HEK293 (cell line): Measurements from ENCODE around the gene PRAF2.

Experiments
- FEZF1 ChIP-seq: fragments of 450-650 bp; formaldehyde crosslinking; IDR thresholded peaks from 2 replicates; pipeline ENCODE4 v1.5.1; 2016; ENCODE audit warnings: missing biosample characterization, missing genetic modification characterization
- HOXD13 ChIP-seq: sonication (generic); formaldehyde crosslinking; IDR thresholded peaks from 2 replicates; pipeline ENCODE4 v1.8.0; 2022; ENCODE audit warnings: missing genetic modification reagents, borderline replicate concordance
- KLF8 ChIP-seq: fragments of 450-650 bp; formaldehyde crosslinking; IDR thresholded peaks from 2 replicates; pipeline ENCODE4 v1.5.1; 2016; ENCODE audit warnings: missing biosample characterization, missing genetic modification characterization
- KLF9 ChIP-seq: fragments of 450-650 bp; formaldehyde crosslinking; IDR thresholded peaks from 2 replicates; pipeline ENCODE4 v1.5.1; 2016; ENCODE audit warnings: missing biosample characterization, missing genetic modification characterization, low read depth
- MYNN ChIP-seq: fragments of 450-650 bp; formaldehyde crosslinking; IDR thresholded peaks from 2 replicates; pipeline ENCODE4 v1.5.1; 2016; ENCODE audit warnings: missing biosample characterization, missing genetic modification characterization, borderline replicate concordance
- PRDM1 ChIP-seq: fragments of 450-650 bp; formaldehyde crosslinking; IDR thresholded peaks from 2 replicates; pipeline ENCODE4; 2016; ENCODE audit warnings: missing biosample characterization, missing genetic modification characterization
- SCRT1 ChIP-seq: fragments of 450-650 bp; formaldehyde crosslinking; IDR thresholded peaks from 2 replicates; pipeline ENCODE4 v1.5.1; 2016; ENCODE audit warnings: missing biosample characterization, missing genetic modification characterization, borderline replicate concordance
- TRIM28 ChIP-seq: IDR thresholded peaks from 2 replicates; pipeline ENCODE4 v1.6.1; 2011; ENCODE audit warnings: low read length, control low read depth, borderline replicate concordance
- ZEB2 ChIP-seq: fragments of 450-650 bp; formaldehyde crosslinking; IDR thresholded peaks from 2 replicates; pipeline ENCODE4 v1.5.1; 2016; ENCODE audit warnings: missing biosample characterization, missing genetic modification characterization
- ZFP41 ChIP-seq: fragments of 450-650 bp; formaldehyde crosslinking; IDR thresholded peaks from 2 replicates; pipeline ENCODE4 v1.5.1; 2016; ENCODE audit warnings: missing biosample characterization, missing genetic modification characterization, borderline replicate concordance
- ZNF114 ChIP-seq: fragments of 450-650 bp; formaldehyde crosslinking; IDR thresholded peaks from 2 replicates; pipeline ENCODE4 v1.5.0; 2017; ENCODE audit warnings: missing biosample characterization, missing genetic modification characterization
- ZNF223 ChIP-seq: fragments of 450-650 bp; formaldehyde crosslinking; IDR thresholded peaks from 2 replicates; pipeline ENCODE4 v1.5.1; 2016; ENCODE audit warnings: missing biosample characterization, missing genetic modification characterization
- ZNF248 ChIP-seq: fragments of 450-650 bp; formaldehyde crosslinking; IDR thresholded peaks from 2 replicates; pipeline ENCODE4 v1.5.1; 2017; ENCODE audit warnings: missing biosample characterization, missing genetic modification characterization
- ZNF302 ChIP-seq: fragments of 450-650 bp; formaldehyde crosslinking; IDR thresholded peaks from 2 replicates; pipeline ENCODE4 v1.5.1; 2016; ENCODE audit warnings: missing biosample characterization, missing genetic modification characterization, low read depth
- ZNF311 ChIP-seq: fragments of 450-650 bp; formaldehyde crosslinking; IDR thresholded peaks from 2 replicates; pipeline ENCODE4 v1.5.1; 2017; ENCODE audit warnings: missing biosample characterization, missing genetic modification characterization, borderline replicate concordance
- ZNF324 ChIP-seq: fragments of 450-650 bp; formaldehyde crosslinking; IDR thresholded peaks from 2 replicates; pipeline ENCODE4 v1.5.1; 2016; ENCODE audit warnings: missing biosample characterization, missing genetic modification characterization
- ZNF350 ChIP-seq: fragments of 450-650 bp; formaldehyde crosslinking; IDR thresholded peaks from 2 replicates; pipeline ENCODE4 v1.5.0; 2017; ENCODE audit warnings: missing biosample characterization, mild to moderate bottlenecking, missing genetic modification characterization
- ZNF391 ChIP-seq: fragments of 450-650 bp; formaldehyde crosslinking; IDR thresholded peaks from 2 replicates; pipeline ENCODE4 v1.5.1; 2016; ENCODE audit warnings: low read depth, missing biosample characterization, missing genetic modification characterization, borderline replicate concordance
- ZNF423 ChIP-seq: fragments of 450-650 bp; formaldehyde crosslinking; IDR thresholded peaks from 2 replicates; pipeline ENCODE4 v1.5.1; 2016; ENCODE audit warnings: missing biosample characterization, missing genetic modification characterization
- ZNF426 ChIP-seq: fragments of 450-650 bp; formaldehyde crosslinking; IDR thresholded peaks from 2 replicates; pipeline ENCODE4 v1.5.1; 2017; ENCODE audit warnings: missing biosample characterization, missing genetic modification characterization, mild to moderate bottlenecking, inconsistent platforms, moderate library complexity
- ZNF473 ChIP-seq: fragments of 450-650 bp; formaldehyde crosslinking; IDR thresholded peaks from 2 replicates; pipeline ENCODE4 v1.5.1; 2017; ENCODE audit warnings: missing biosample characterization, missing genetic modification characterization
- ZNF501 ChIP-seq: fragments of 450-650 bp; formaldehyde crosslinking; IDR thresholded peaks from 2 replicates; pipeline ENCODE4 v1.5.1; 2016; ENCODE audit warnings: missing biosample characterization, missing genetic modification characterization
- ZNF514 ChIP-seq: fragments of 450-650 bp; formaldehyde crosslinking; IDR thresholded peaks from 2 replicates; pipeline ENCODE4 v1.5.1; 2016; ENCODE audit warnings: missing biosample characterization, missing genetic modification characterization
- ZNF558 ChIP-seq: fragments of 450-650 bp; formaldehyde crosslinking; IDR thresholded peaks from 2 replicates; pipeline ENCODE4 v1.5.1; 2016; ENCODE audit warnings: missing biosample characterization, missing genetic modification characterization
- ZNF561 ChIP-seq: fragments of 450-650 bp; IDR thresholded peaks from 2 replicates; pipeline ENCODE4 v1.5.1; 2018; ENCODE audit warnings: missing biosample characterization, missing genetic modification characterization, borderline replicate concordance
- ZNF610 ChIP-seq: fragments of 450-650 bp; formaldehyde crosslinking; IDR thresholded peaks from 2 replicates; pipeline ENCODE4 v1.5.1; 2016; ENCODE audit warnings: missing biosample characterization, missing genetic modification characterization, borderline replicate concordance
- ZNF623 ChIP-seq: fragments of 450-650 bp; formaldehyde crosslinking; IDR thresholded peaks from 2 replicates; pipeline ENCODE4 v1.5.1; 2016; ENCODE audit warnings: missing biosample characterization, missing genetic modification characterization
- ZNF664 ChIP-seq: fragments of 450-650 bp; formaldehyde crosslinking; IDR thresholded peaks from 2 replicates; pipeline ENCODE4 v1.5.1; 2016; ENCODE audit warnings: missing biosample characterization, missing genetic modification characterization
- ZSCAN30 ChIP-seq: fragments of 450-650 bp; IDR thresholded peaks from 2 replicates; pipeline ENCODE4 v1.5.1; 2018; ENCODE audit warnings: missing biosample characterization, mild to moderate bottlenecking, missing genetic modification characterization, moderate library complexity
- TF ChIP-seq, protein P1 (sequence below): fragments of 450-650 bp; formaldehyde crosslinking; IDR thresholded peaks from 2 replicates; pipeline ENCODE4 v1.5.1; 2017; ENCODE audit warnings: missing biosample characterization, missing genetic modification characterization
- TF ChIP-seq, protein P2 (sequence below): IDR thresholded peaks from 2 replicates; pipeline ENCODE4 v1.6.1; 2011; ENCODE audit warnings: mild to moderate bottlenecking, low read depth, low read length, borderline replicate concordance
- TF ChIP-seq, protein P3 (sequence below): fragments of 450-650 bp; formaldehyde crosslinking; IDR thresholded peaks from 2 replicates; pipeline ENCODE4 v1.5.1; 2017; ENCODE audit warnings: missing biosample characterization, missing genetic modification characterization
- TF ChIP-seq, protein P4 (sequence below): sonication (generic); formaldehyde crosslinking; IDR thresholded peaks from 2 replicates; pipeline ENCODE4 v1.8.1; 2022; ENCODE audit warnings: mild to moderate bottlenecking, moderate library complexity, missing genetic modification reagents
- TF ChIP-seq, protein P5 (sequence below): fragments of 450-650 bp; formaldehyde crosslinking; IDR thresholded peaks from 2 replicates; pipeline ENCODE4 v1.5.1; 2016; ENCODE audit warnings: missing biosample characterization, missing genetic modification characterization, borderline replicate concordance

PRAF2 gene

DNA sequence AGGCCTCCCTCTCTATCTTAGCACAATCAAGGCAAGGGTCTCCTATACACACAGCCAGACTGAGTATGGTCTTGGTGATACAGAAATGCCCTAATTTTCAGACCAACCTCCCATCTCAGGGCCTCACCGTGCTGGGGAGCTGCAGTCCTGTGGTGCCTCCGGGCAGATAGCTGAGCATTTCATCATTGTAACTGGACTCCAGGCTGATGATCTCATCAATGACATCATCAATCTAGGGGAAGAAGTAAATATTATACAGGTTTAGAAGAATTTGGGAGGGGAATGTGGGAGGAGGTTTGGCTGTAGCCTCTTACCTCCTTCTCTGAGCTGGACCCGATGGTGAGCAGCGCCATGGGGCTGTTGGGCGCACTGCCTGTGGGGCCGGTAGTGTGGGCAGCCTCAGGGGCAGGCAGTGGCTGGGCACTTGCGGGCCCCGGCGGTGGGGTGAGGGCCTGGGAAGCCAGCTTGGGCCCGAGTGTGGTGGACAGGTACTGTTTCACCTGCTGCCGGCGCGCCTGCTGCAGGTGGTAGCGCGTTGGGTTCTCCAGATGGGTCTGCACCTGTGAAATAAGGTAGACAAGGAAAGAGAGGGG, 35.8 kb downstream of the PRAF2 start (continued):
- TF ChIP-seq FEZF1 (tag by site-specific recombination) (no peak), ZNF501 (tag by site-specific recombination) (no peak), PRDM1 (tag by site-specific recombination) (no peak), ZNF114 (tag by site-specific recombination) (no peak), ZNF561 (tag by site-specific recombination) (no peak), ZNF302 (tag by site-specific recombination) (no peak), ZNF423 (tag by site-specific recombination) (no peak), ZEB2 (tag by site-specific recombination) (peak; percentile 83), ZNF623 (tag by site-specific recombination) (no peak), SCRT1 (tag by site-specific recombination) (no peak), MYNN (tag by site-specific recombination) (no peak), ZNF350 (no peak), ZSCAN30 (no peak), ZNF311 (no peak), HOXD13 (CRISPR knock-in tag) (no peak), KLF9 (tag by site-specific recombination) (no peak), ZNF610 (tag by site-specific recombination) (no peak), ZNF558 (tag by site-specific recombination) (no peak), ZNF426 (tag by site-specific recombination) (no peak), ZNF223 (no peak), TRIM28 (no peak), ZFP41 (tag by site-specific recombination) (no peak), ZNF248 (tag by site-specific recombination) (no peak), ZNF391 (no peak), KLF8 (tag by site-specific recombination) (peak; percentile 69), ZNF514 (tag by site-specific recombination) (no peak), ZNF324 (0 out of 2 replicates have a peak, but pooled peaks have one; percentile 53), ZNF473 (tag by site-specific recombination) (no peak), ZNF664 (tag by site-specific recombination) (no peak)
- TF ChIP-seq, protein P1, sequence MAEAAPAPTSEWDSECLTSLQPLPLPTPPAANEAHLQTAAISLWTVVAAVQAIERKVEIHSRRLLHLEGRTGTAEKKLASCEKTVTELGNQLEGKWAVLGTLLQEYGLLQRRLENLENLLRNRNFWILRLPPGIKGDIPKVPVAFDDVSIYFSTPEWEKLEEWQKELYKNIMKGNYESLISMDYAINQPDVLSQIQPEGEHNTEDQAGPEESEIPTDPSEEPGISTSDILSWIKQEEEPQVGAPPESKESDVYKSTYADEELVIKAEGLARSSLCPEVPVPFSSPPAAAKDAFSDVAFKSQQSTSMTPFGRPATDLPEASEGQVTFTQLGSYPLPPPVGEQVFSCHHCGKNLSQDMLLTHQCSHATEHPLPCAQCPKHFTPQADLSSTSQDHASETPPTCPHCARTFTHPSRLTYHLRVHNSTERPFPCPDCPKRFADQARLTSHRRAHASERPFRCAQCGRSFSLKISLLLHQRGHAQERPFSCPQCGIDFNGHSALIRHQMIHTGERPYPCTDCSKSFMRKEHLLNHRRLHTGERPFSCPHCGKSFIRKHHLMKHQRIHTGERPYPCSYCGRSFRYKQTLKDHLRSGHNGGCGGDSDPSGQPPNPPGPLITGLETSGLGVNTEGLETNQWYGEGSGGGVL (tag by site-specific recombination) = peak; percentile 79
- TF ChIP-seq, protein P2, sequence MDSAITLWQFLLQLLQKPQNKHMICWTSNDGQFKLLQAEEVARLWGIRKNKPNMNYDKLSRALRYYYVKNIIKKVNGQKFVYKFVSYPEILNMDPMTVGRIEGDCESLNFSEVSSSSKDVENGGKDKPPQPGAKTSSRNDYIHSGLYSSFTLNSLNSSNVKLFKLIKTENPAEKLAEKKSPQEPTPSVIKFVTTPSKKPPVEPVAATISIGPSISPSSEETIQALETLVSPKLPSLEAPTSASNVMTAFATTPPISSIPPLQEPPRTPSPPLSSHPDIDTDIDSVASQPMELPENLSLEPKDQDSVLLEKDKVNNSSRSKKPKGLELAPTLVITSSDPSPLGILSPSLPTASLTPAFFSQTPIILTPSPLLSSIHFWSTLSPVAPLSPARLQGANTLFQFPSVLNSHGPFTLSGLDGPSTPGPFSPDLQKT = no peak
- TF ChIP-seq, protein P3, sequence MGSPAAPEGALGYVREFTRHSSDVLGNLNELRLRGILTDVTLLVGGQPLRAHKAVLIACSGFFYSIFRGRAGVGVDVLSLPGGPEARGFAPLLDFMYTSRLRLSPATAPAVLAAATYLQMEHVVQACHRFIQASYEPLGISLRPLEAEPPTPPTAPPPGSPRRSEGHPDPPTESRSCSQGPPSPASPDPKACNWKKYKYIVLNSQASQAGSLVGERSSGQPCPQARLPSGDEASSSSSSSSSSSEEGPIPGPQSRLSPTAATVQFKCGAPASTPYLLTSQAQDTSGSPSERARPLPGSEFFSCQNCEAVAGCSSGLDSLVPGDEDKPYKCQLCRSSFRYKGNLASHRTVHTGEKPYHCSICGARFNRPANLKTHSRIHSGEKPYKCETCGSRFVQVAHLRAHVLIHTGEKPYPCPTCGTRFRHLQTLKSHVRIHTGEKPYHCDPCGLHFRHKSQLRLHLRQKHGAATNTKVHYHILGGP = no peak
- TF ChIP-seq, protein P4, sequence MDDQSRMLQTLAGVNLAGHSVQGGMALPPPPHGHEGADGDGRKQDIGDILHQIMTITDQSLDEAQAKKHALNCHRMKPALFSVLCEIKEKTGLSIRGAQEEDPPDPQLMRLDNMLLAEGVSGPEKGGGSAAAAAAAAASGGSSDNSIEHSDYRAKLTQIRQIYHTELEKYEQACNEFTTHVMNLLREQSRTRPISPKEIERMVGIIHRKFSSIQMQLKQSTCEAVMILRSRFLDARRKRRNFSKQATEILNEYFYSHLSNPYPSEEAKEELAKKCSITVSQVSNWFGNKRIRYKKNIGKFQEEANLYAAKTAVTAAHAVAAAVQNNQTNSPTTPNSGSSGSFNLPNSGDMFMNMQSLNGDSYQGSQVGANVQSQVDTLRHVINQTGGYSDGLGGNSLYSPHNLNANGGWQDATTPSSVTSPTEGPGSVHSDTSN (CRISPR knock-in tag) = no peak
- TF ChIP-seq, protein P5, sequence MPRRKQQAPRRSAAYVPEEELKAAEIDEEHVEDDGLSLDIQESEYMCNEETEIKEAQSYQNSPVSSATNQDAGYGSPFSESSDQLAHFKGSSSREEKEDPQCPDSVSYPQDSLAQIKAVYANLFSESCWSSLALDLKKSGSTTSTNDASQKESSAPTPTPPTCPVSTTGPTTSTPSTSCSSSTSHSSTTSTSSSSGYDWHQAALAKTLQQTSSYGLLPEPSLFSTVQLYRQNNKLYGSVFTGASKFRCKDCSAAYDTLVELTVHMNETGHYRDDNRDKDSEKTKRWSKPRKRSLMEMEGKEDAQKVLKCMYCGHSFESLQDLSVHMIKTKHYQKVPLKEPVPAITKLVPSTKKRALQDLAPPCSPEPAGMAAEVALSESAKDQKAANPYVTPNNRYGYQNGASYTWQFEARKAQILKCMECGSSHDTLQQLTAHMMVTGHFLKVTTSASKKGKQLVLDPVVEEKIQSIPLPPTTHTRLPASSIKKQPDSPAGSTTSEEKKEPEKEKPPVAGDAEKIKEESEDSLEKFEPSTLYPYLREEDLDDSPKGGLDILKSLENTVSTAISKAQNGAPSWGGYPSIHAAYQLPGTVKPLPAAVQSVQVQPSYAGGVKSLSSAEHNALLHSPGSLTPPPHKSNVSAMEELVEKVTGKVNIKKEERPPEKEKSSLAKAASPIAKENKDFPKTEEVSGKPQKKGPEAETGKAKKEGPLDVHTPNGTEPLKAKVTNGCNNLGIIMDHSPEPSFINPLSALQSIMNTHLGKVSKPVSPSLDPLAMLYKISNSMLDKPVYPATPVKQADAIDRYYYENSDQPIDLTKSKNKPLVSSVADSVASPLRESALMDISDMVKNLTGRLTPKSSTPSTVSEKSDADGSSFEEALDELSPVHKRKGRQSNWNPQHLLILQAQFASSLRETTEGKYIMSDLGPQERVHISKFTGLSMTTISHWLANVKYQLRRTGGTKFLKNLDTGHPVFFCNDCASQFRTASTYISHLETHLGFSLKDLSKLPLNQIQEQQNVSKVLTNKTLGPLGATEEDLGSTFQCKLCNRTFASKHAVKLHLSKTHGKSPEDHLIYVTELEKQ (tag by site-specific recombination) = no peak
